KMS-11 (cell line): ENCODE data around the gene RPH3AL.

Source experiments
- H2AFZ ChIP-seq: fragments of 200-600 bp; sonication (generic); 2 replicates; pipeline ENCODE4 v1.6.1; 2016; ENCODE audit warnings: antibody characterized with exemption, mixed run types, low read depth
- H3K27ac ChIP-seq: fragments of 200-600 bp; sonication (generic); 2 replicates; pipeline ENCODE4 v1.6.1; 2016; ENCODE audit warnings: mild to moderate bottlenecking, mixed run types
- H3K27me3 ChIP-seq: fragments of 200-600 bp; sonication (generic); 2 replicates; pipeline ENCODE4 v1.6.1; 2017; ENCODE audit warnings: mild to moderate bottlenecking, low read depth, mixed run types, moderate library complexity; ENCODE audit not compliant: insufficient read depth
- H3K36me3 ChIP-seq: fragments of 200-600 bp; sonication (generic); 2 replicates; pipeline ENCODE4 v1.6.1; 2017; ENCODE audit warnings: mild to moderate bottlenecking, mixed run types; ENCODE audit not compliant: insufficient read depth
- H3K4me1 ChIP-seq: fragments of 200-600 bp; sonication (generic); 2 replicates; pipeline ENCODE4 v1.6.1; 2016; ENCODE audit warnings: mild to moderate bottlenecking, low read depth, mixed run types; ENCODE audit not compliant: poor library complexity, severe bottlenecking
- H3K4me2 ChIP-seq: fragments of 200-600 bp; sonication (generic); 2 replicates; pipeline ENCODE4 v1.7.0; 2016; ENCODE audit warnings: mild to moderate bottlenecking, mixed run types
- H3K4me3 ChIP-seq: fragments of 200-600 bp; sonication (generic); IDR thresholded peaks from 2 replicates; pipeline ENCODE4 v1.6.1; 2017; ENCODE audit warnings: low read depth, low read length, mixed read lengths; ENCODE audit not compliant: insufficient read depth
- H3K79me2 ChIP-seq: fragments of 200-600 bp; sonication (generic); 2 replicates; pipeline ENCODE4 v1.6.1; 2016; ENCODE audit warnings: low read depth, mixed run types; ENCODE audit not compliant: insufficient read depth
- H3K9ac ChIP-seq: fragments of 200-600 bp; sonication (generic); 2 replicates; pipeline ENCODE4 v1.6.1; 2016; ENCODE audit warnings: mild to moderate bottlenecking, mixed run types
- H4K20me1 ChIP-seq: fragments of 200-600 bp; sonication (generic); 2 replicates; pipeline ENCODE4 v1.6.1; 2016; ENCODE audit warnings: mild to moderate bottlenecking, mixed run types; ENCODE audit not compliant: insufficient read depth
- CTCF ChIP-seq: fragments of 200-600 bp; sonication (generic); conservative IDR thresholded peaks from 2 replicates; pipeline ENCODE4 v1.6.1; 2017; ENCODE audit warnings: low read depth, mild to moderate bottlenecking, antibody characterized with exemption, low read length, moderate library complexity, mixed read lengths

RPH3AL gene

GRCh38 chr17:252456-252855 lies 100.2 kb downstream of the RPH3AL start:
- H3K36me3 ChIP-seq: no peaks in the 10 kb centered on the region
- H2AFZ ChIP-seq: no peak overlapping the region
- no peak for TF ChIP-seq CTCF
- H3K4me1 ChIP-seq: no peaks in the 10 kb centered on the region
- H3K4me3 ChIP-seq: no peak overlapping the region
- no peak overlapping the region for H3K4me2 ChIP-seq
- no peak overlapping the region for H3K27ac ChIP-seq
- no peaks in the 10 kb centered on the region for H3K79me2 ChIP-seq
- H3K27me3 ChIP-seq: no peaks in the 10 kb centered on the region
- no peak overlapping the region for H3K9ac ChIP-seq
- H4K20me1 ChIP-seq: no peaks in the 10 kb centered on the region

GRCh38 chr17:251531-251930 lies 101.1 kb downstream of the RPH3AL start:
- Histone ChIP-seq H4K20me1 (no peaks in the 10 kb centered on the region), H3K4me2 (no peak overlapping the region), H3K9ac (no peak overlapping the region)

DNA sequence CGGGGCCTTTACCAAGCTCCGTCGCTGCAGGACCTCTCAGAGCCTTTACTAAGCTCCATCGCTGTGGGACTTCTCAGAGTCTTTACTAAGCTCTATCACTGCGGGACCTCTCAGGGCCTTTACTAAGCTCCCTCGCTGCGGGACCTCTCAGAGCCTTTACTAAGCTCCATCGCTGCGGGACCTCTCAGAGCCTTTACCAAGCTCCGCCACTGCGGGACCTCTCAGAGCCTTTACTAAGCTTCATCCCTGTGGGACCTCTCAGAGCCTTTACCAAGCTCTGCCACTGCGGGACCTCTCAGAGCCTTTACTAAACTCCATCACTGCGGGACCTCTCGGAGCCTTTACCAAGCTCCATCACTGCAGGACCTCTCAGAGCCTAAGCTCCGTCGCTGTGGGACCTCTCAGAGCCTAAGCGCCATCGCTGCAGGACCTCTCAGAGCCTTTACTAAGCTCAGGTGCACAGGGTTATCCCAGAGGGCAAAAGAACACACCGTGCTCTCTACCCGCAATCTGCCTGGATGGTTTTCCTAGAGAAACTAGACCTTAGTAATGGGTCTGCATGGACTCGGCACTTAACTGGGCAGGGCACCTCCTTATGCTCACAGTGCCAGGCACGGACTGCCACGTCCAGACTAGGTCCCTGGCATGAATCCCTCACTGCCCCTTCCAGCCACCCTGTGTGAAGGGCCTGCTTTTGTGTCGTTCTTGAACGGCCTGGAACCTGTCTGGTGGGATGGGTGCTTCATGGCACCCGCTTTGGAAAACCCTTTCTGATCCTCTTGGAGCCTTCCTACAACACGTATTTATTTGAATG lies 101.9 kb downstream of the RPH3AL start:
- no peaks in the 10 kb centered on the region for H3K36me3 ChIP-seq
- no peaks in the 10 kb centered on the region for H4K20me1 ChIP-seq
- no peaks in the 10 kb centered on the region for H3K79me2 ChIP-seq
- H3K4me3 ChIP-seq: no peak overlapping the region
- H3K9ac ChIP-seq: no peak overlapping the region
- H3K4me1 ChIP-seq: no peaks in the 10 kb centered on the region
- no peaks in the 10 kb centered on the region for H3K27me3 ChIP-seq
- no peak overlapping the region for H2AFZ ChIP-seq
- TF ChIP-seq CTCF: no peak
- H3K27ac ChIP-seq: no peak overlapping the region
- H3K4me2 ChIP-seq: no peak overlapping the region

More at GRCh38 chr17:251531-251930, 101.1 kb downstream of the RPH3AL start:
- H2AFZ ChIP-seq: no peak overlapping the region
- H3K27ac ChIP-seq: no peak overlapping the region
- no peak for TF ChIP-seq CTCF
- H3K79me2 ChIP-seq: no peaks in the 10 kb centered on the region
- H3K4me3 ChIP-seq: no peak overlapping the region
- no peaks in the 10 kb centered on the region for H3K27me3 ChIP-seq
- no peaks in the 10 kb centered on the region for H3K36me3 ChIP-seq
- H3K4me1 ChIP-seq: no peaks in the 10 kb centered on the region

GRCh38 chr17:249236-249993 lies 103.2 kb downstream of the RPH3AL start:
- Histone ChIP-seq H3K4me1 (no peaks in the 10 kb centered on the region), H2AFZ (no peak overlapping the region), H4K20me1 (no peaks in the 10 kb centered on the region), H3K27ac (no peak overlapping the region), H3K4me2 (no peak overlapping the region), H3K27me3 (no peaks in the 10 kb centered on the region), H3K36me3 (no peaks in the 10 kb centered on the region), H3K4me3 (no peak overlapping the region), H3K79me2 (no peaks in the 10 kb centered on the region), H3K9ac (no peak overlapping the region)
- no peak for TF ChIP-seq CTCF
